Activated gamma-delta T cell (primary cell): Measurements from ENCODE around the gene PFKP.
A peak's percentile ranks its signal among the peaks of the same experiment; 100 is the strongest.

Experiments used
- DNase-seq: peaks from one replicate; lab custom pipeline; 2025; lab: John Stamatoyannopoulos, UW
- total RNA-seq, 2 donors: gene quantifications; one replicate each; lab custom pipeline; 2026; lab: John Stamatoyannopoulos, UW

The PFKP gene
- 104 to 137 reads per million in 2 donors for total RNA-seq

GRCh38 chr10:3067118-3067858 lies at the start of gene PFKP:
PFKP (plus strand) TSS chr10:3067548; CDS start chr10:3067596, 48 bp downstream.
- DNase-seq: peak; percentile 42

GRCh38 chr10:3018247-3018646 lies 49.1 kb upstream of the PFKP start:
- no peak for DNase-seq

GRCh38 chr10:3020311-3020710 lies 47.0 kb upstream of the PFKP start:
- DNase-seq: no peak

- DNase-seq: no peak
These were observed 46.5 kb upstream of the PFKP start for GRCh38 chr10:3020881-3021280.

- no peak for DNase-seq
These were observed 45.3 kb upstream of the PFKP start for GRCh38 chr10:3022027-3022426.

- DNase-seq: no peak
These were observed 43.5 kb upstream of the PFKP start for GRCh38 chr10:3023892-3024291.

- DNase-seq: no peak
These were observed 42.2 kb upstream of the PFKP start for GRCh38 chr10:3025026-3025683.

- DNase-seq: no peak
These were observed 39.5 kb upstream of the PFKP start for GRCh38 chr10:3027866-3028265.

- DNase-seq: no peak
These were observed 38.9 kb upstream of the PFKP start for GRCh38 chr10:3028441-3028840.

- no peak for DNase-seq
These were observed 36.6 kb upstream of the PFKP start for GRCh38 chr10:3030765-3031164.

- DNase-seq: no peak
These were observed 35.9 kb upstream of the PFKP start for GRCh38 chr10:3031490-3031889.

- no peak for DNase-seq
These were observed 33.4 kb upstream of the PFKP start for GRCh38 chr10:3033925-3034324.

GRCh38 chr10:3034616-3035015 lies 32.7 kb upstream of the PFKP start:
- DNase-seq: no peak

GRCh38 chr10:3036155-3037021 lies 31.0 kb upstream of the PFKP start:
- DNase-seq: no peak

GRCh38 chr10:3037182-3037581 lies 30.2 kb upstream of the PFKP start:
- no peak for DNase-seq

GRCh38 chr10:3040069-3040468 lies 27.3 kb upstream of the PFKP start:
- DNase-seq: no peak

- DNase-seq: no peak
These were observed 24.8 kb upstream of the PFKP start for GRCh38 chr10:3042589-3042988.

GRCh38 chr10:3043512-3044368 lies 23.6 kb upstream of the PFKP start:
- no peak for DNase-seq

- DNase-seq: no peak
These were observed 21.7 kb upstream of the PFKP start for GRCh38 chr10:3045471-3046209.

- DNase-seq: no peak
These were observed 21.1 kb upstream of the PFKP start for GRCh38 chr10:3046210-3046779.
